IPS-NIHi11 (cell line): ENCODE measurements around the gene IFNGR1.
A peak's percentile ranks its signal among the peaks of the same experiment; 100 is the strongest.
"Not testable (repeated sequence)": the region's sequence is repeated elsewhere in the genome, so short reads cannot be mapped to it uniquely, and the experiment has no call there.

Experiments used
- DNase-seq: peaks from one replicate; pipeline ENCODE4 v3.0.0; 2012; ENCODE audit warnings: mixed read lengths, low spot score

The IFNGR1 gene

DNA sequence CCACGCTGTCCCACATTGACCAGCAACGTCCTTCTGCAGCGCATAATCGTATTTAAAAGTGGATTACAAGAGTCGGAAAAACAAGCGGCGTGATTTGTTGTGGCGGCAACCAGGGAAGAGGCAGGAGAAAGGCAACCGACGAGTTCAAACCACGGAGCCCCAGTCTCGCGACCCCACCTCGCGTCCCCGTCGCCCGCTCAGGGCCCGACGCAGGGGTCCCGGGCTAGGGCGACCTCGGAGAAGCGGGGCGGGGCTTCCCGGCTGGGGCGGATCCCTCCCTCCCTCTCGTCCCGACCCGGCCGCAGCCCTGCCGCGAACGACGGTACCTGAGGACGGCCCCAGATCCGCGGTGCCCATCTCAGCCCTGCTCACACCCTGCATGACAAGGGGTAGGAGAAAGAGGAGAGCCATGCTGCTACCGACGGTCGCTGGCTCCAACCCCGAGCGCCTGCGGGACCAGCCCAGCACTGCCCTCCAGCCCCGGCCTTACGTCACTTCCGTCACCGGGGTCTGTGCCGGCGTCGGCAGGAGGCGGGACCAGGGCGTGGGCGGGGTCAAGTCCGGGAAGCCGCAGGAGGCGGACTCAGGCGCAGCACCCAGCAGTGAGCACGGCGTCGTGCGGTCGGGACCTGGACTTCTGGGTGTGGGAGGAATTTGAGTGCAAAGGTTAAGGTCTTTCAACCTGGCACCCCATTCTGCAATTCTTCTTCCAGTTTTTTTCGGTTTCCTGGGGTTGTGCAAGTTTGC, at the start of gene IFNGR1:
TSS of gene IFNGR1 (minus strand) at position 469 of the 747 bp plus-strand sequence. CDS start at position 411, 58 bp downstream.
- DNase-seq = peak; percentile 98

GRCh38 chr6:137268911-137269310, 49.7 kb upstream of the IFNGR1 start:
- no peak for DNase-seq

DNA sequence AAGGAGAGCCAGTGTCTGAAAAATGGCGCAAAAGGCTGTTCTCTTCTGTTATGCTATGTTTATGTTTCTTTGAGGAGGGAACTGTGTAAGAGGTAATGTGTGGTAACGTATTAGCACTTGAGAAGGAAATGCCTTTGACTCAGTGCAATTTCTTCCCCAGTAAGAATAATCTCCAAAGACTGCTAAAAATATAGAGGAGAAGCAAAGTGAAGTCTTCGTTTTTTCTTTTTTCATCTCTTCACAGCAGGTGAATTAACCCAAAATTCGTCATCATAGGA, 47.1 kb upstream of the IFNGR1 start:
- DNase-seq = no peak

DNA sequence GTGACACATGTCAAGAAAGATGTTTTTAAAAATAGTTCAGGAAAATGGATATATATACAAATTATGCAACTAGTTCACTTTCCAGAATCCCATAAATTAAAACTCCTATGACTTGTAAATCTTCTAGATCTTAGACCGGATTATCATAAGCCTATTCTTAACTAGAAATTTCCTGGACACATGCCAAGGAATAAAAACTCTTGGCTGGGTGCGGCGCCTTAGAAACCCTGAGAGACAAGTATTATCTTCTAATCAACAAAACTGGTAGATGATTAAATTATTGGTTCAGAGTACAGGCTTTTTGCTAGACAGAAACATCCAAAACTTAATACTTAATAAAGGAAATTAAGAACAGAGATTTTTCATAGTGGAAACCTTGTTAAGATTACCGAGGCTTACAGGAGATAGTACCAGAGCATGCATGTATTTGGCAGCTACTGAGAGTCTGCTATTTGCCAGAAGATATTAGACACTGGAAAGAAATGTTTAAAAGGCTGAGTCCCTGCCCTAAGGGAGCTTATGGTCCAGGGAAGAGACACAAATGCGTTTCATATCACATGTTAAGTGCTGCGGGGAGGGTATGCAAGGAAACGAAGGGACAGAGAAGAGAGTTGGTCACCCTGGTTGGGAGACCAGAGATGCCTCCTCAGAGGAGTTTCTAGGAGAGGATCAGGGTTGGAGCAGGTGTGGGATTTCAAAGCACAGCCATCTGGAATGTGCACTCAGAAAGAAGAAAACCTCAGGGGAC, 46.5 kb upstream of the IFNGR1 start:
- DNase-seq = no peak

- no peak for DNase-seq
Measured at GRCh38 chr6:137264311-137265075, 45.3 kb upstream of the IFNGR1 start.

GRCh38 chr6:137261761-137262160, 42.6 kb upstream of the IFNGR1 start:
- no peak for DNase-seq

DNA sequence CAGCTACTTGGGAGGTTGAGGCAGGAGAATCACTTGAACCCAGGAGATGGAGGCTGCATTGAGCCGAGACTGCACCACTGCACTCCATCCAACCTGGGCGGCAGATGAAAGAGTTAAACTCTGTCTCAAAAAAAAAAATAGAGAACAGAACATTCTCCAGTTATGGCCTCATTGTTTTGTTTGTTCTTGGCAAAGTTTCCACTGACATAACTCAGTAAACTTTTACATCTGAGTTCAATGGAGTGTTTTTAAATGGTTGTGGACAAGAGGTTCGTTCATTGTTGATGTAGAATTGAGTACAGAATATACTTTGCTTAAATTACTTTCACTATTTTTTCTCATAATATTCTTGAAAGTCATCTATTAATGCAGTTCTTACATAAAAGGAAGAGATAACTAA, 42.2 kb upstream of the IFNGR1 start:
- DNase-seq = no peak

- no peak for DNase-seq
Measured at GRCh38 chr6:137260217-137260616, 41.0 kb upstream of the IFNGR1 start.

GRCh38 chr6:137259349-137259748, 40.2 kb upstream of the IFNGR1 start:
- DNase-seq = no peak

- DNase-seq = no peak
Measured at GRCh38 chr6:137258170-137258569, 39.0 kb upstream of the IFNGR1 start.

DNA sequence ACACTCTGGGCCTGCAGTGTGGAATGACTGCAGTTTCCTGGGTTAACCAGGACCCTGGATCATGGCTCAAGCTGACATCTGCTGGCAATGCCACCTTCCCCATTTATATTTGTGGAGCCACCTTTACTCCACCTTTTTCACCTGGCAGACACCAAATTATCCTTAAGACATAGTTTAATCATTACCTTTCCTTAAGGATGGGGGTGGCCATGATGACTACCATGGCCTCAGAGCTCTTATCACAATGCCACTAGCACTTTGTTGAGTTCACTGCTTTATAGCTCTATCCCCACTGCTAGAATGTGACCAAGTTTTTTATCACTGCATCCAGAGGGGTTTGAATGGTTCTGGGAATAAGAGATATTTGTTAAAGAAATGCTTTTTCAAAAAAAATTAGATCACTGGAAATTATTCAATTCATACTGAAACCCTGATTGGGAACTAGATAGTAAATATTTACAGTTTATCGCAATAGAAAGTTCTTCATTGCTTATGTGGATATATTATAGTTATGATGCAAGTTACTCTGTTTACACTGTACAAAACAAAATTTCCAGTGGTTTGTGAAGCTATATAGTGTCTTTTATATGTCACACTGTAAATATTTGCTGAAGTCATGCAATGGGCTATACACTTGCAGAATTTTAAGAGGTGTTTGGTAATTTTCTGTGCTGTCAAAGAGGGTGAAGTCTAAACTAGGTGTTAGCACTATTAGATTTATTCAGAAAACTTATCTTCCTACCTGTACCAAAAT, 37.3 kb upstream of the IFNGR1 start:
- DNase-seq = no peak

GRCh38 chr6:137254966-137255365, 35.8 kb upstream of the IFNGR1 start:
- no peak for DNase-seq

GRCh38 chr6:137254430-137254829, 35.2 kb upstream of the IFNGR1 start:
- DNase-seq = not testable (repeated sequence)

DNA sequence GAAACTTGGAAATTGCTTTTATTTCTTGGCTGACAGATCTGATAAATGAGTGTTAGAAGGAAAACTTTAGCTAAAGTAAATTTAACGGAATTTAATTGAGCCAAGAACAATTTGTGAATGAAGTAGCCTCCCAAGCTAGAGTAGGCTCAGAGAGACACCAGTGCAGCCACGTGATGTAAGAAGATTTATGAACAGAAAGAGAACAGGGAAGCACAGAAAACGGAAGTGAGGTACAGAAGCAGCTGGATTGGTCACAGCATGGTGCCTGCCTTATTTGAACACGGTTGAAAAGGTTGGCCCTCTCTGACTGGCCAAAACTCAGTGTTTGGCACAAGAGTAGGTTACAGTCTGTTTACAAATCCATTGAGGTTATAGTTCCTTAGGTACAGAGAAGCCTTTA, 29.5 kb upstream of the IFNGR1 start:
- no peak for DNase-seq

DNA sequence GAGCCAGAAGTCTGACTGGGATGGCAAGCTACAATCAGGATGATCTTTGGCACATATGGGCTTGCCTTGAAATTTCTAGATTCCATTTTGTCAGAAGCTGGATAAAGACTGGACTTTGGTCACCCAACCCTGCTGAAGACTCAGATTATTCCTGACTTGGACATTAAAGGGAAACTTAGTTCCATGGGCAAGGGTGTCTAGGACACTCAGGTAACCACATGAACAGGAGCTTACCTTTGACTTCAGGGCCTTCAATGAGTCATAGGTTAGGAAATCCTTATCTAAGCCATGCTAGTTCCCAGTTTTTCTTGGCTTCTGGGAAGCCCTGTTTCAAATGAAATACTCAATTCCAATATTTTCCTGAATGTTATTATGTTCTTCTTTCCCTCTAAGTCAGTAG, 28.5 kb upstream of the IFNGR1 start:
- DNase-seq = no peak

GRCh38 chr6:137246791-137247202, 27.6 kb upstream of the IFNGR1 start:
- DNase-seq = no peak

DNA sequence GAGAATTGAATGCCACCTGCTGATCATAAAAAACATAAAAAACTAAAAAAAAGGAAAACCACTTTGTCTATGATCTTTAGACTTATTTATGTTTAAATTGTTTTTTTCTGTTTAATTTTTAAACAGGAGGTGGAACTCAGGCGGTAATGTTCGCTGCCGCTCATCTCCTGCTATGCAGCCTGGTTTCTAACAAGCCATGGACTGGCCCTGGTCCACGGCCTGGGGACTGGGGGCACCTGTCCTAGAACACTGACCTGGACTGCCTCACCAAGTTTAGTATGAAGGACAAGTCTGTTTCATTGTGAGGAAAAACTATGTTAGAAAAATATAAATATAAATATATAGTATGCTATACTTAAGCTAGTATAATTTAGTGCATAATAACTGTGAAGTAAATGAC, 27.0 kb upstream of the IFNGR1 start:
- no peak for DNase-seq

- no peak for DNase-seq
Measured at GRCh38 chr6:137241481-137242038, 22.4 kb upstream of the IFNGR1 start.

- no peak for DNase-seq
Measured at GRCh38 chr6:137240168-137240567, 21.0 kb upstream of the IFNGR1 start.

DNA sequence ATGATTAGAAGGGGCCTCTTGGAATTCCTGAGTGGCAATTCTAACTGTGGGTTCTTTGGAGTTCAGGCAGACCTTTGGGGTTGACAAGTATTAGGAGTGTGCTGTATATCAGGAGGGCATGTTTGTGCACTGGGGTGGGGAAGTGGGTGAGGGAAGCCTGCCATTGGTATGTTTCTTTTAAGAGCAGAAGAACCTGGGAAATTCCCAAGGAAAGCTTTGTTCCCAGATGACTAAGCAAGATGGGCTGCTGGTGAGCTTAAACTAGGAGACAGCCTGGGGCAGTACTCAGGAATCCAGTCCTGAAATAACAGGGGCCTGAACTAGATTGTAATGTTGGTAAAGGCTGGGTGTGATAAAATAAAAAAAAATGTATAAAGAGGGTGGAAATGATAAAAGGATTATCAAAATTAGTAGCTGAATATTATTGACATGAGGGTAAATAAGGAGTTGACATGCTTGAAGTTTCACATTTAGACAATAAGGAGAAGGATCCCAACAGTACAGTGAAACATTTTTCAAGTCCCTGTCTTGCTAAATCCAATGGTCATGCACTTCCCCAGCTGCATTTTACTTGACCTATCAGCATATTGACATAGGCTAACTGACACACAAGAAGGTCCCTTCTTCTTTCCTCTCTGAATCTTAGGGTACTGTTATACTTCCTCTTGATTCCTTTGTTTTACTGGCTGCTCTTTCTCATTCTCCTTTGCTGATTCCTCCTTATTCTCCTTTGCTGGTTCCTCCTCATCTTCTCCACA, 18.4 kb upstream of the IFNGR1 start:
- DNase-seq = no peak
